Kidney (tissue), 14 donors: ENCODE results near the gene MYO5A. TPM values are rescaled to one million over a fixed set of nuclear protein-coding genes. Genes with fewer than 3 reads are reported as not detected.

Experiments
- DNase-seq, 5 donors: peaks; one replicate each; pipeline ENCODE4 v3.0.0-alpha.2; 2013 to 2020
- FAIRE-seq: peaks from 2 replicates; lab custom pipeline; 2012; peaks lifted over from hg19 to GRCh38; lab: Jason Lieb, UNC
- H3K27ac ChIP-seq, 2 donors: one replicate each; pipeline ENCODE4 v1.7.0; 2013; ENCODE audit warnings: low read depth in 2 of 2, low read length in 2 of 2, inconsistent platforms in 1 of 2
- H3K27me3 ChIP-seq: one replicate; pipeline ENCODE4 v1.7.1; 2013; ENCODE audit warnings: low read length, inconsistent platforms; ENCODE audit not compliant: control insufficient read depth, insufficient read depth
- H3K36me3 ChIP-seq, 3 donors: one replicate each; pipeline versions ENCODE4 v1.7.0 to v1.7.1; 2013; ENCODE audit warnings: low read length in 3 of 3, control low read depth in 1 of 3, inconsistent platforms in 1 of 3; ENCODE audit not compliant: insufficient read depth in 3 of 3, control insufficient read depth in 2 of 3
- H3K4me1 ChIP-seq, 3 donors: one replicate each; pipeline versions ENCODE4 v1.7.0 to v1.7.1; 2013; ENCODE audit warnings: low read length in 3 of 3, inconsistent platforms in 1 of 3, low read depth in 1 of 3; ENCODE audit not compliant: control insufficient read depth in 2 of 3, insufficient read depth in 2 of 3
- H3K4me3 ChIP-seq, 3 donors: one replicate each; pipeline versions ENCODE4 v1.7.0 to v1.8.1; 2013; ENCODE audit warnings: low read length in 3 of 3, control low read depth in 1 of 3, inconsistent platforms in 1 of 3
- H3K9ac ChIP-seq, 3 donors: one replicate each; pipeline versions ENCODE4 v1.7.0 to v1.7.1; 2013; ENCODE audit warnings: low read length in 3 of 3, control low read depth in 1 of 3, inconsistent platforms in 1 of 3
- H3K9me3 ChIP-seq, 3 donors: one replicate each; pipeline versions ENCODE4 v1.7.0 to v1.7.1; 2013; ENCODE audit warnings: low read length in 3 of 3, control low read depth in 1 of 3, inconsistent platforms in 1 of 3; ENCODE audit not compliant: control insufficient read depth in 2 of 3, insufficient read depth in 1 of 3
- CTCF ChIP-seq: IDR thresholded peaks from 3 replicates; pipeline ENCODE4 v1.5.1; 2012; ENCODE audit warnings: mild to moderate bottlenecking, moderate library complexity, borderline replicate concordance; ENCODE audit not compliant: insufficient read depth; ENCODE audit errors: extremely low read depth
- intact Hi-C: fragments of 100-400 bp; cut with DNase I; formaldehyde crosslinking; loops from one replicate; pipeline ENCODE4 v1.11.1; 2022
- polyA plus RNA-seq: library from polyadenylated mRNA; stranded (reverse); fragments of 350-450 nt; fragmentation: Illumina TruSeq; extraction: RNeasy Lipid Tissue Mini Kit (QIAGEN cat#74804); gene quantifications from one replicate; pipeline ENCODE4 v1.2.3, GENCODE V29; 2014; ENCODE audit warnings: low read depth, low replicate concordance; ENCODE audit not compliant: insufficient read depth
- total RNA-seq: library from RNA; stranded (reverse); fragmentation: NEBNext Ultra II Directional; extraction: Animal tissue kit (Norgen Biotek cat#: 25700); gene quantifications from one replicate; pipeline ENCODE4 v1.2.1, GENCODE V29; 2021
- donor health status: control.
- donor health status: control.
- donor health status: control.
- donor health status: control.
- donor health status: control.
- donor health status: DM: yes; HTN: yes; CAD: no.
- donor health status: Normal renal cell carcinoma (clear cell type).

Gene MYO5A
- total and polyA plus RNA-seq, 2 donors from 2014 or later = 3.5 to 32.9 TPM

DNA sequence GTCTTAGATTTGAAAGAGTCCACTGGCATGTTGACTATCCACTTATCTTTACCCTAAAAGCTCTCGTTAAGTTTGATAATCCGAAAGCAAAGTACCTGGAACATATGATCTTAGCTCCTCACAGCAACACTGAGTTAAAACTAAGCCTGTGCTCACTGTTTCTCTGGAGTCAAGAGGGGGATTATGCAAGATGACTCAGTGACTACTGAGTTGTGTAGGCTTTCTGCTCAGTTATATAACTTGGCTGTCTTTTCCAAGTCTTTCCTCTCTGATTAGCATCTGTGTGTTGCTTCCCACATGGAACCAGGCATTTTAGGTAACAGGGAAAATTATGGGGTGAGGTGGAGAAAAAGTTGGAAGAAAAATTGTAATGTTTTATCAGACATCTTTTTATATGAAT is 201.9 kb downstream of the MYO5A start:
- Histone ChIP-seq H3K4me1 (no peaks in the 10 kb centered on the region), H3K9ac (no peak overlapping the region), H3K36me3 (peaks cover 0 to 5% (median 0%) of the 10 kb centered on the region in 3 donors), H3K27me3 (no peaks in the 10 kb centered on the region), H3K4me3 (no peak overlapping the region), H3K27ac (no peak overlapping the region), H3K9me3 (no peaks in the 10 kb centered on the region)
- intact Hi-C loops = no loop called here
- FAIRE-seq (no peak), DNase-seq (no peak)
- TF ChIP-seq CTCF = no peak

DNA sequence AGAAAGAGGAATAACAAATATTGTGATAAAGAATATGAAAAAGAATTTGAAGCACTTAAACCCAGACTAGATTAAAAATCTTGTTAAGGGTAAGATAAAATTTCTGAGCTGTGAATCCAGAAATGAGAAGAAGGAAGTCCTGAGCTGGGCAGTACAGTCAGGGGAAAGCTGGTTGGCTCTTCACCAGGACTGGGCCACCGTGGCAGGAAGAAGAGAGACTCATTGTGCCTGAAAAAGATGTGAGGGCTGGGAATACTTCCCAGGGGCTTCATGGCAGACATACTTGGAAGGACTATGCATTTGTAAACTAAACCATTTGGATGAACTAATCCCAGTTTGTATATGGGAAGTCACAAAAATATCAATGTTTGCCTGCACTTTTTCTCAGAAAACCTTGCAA is 204.6 kb downstream of the MYO5A start:
- no peak for TF ChIP-seq CTCF
- Histone ChIP-seq H3K9ac (no peak overlapping the region), H3K27ac (no peak overlapping the region), H3K36me3 (peaks cover 0 to 9% (median 0%) of the 10 kb centered on the region in 3 donors), H3K9me3 (no peaks in the 10 kb centered on the region), H3K4me1 (no peaks in the 10 kb centered on the region), H3K27me3 (no peaks in the 10 kb centered on the region), H3K4me3 (no peak overlapping the region)
- no peak for DNase-seq
- intact Hi-C loops = no loop called here
- FAIRE-seq = no peak

DNA sequence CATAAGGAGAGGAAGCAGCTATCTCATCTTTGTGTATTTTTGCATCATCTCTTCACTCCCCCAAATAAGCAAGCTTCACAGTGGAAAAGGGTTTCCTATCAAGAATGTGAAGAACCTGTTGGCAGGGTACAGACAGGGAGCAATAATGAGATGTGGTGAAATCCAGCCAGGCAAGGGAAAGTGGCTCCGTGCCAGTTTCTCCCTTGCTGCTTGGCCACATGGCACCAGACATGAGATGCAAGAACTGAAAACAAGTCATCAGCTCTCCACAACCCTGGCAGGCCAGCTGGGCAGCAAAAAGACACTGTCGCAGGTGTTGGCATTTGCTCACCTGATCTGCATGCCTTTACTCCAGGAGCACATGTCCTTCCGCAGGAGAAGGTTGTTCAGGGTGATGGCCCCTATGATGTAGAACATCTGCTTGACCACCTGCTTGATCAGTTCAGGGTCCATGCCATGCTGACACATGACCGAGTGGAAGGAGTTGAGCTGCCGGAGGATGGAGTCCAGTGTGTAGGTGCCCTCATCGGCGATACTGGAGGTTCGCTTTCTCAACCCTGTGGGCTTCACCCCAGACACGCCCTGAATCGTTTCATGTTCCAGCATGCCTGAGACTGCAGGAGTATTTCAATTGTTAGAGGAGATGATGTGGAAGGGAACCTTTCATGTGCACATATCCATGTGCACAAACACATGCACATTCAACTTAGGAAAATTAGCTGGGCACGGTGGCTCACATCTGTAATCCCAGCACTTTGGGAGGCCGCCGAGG is 209.8 kb downstream of the MYO5A start:
- intact Hi-C loops = no loop called here
- Histone ChIP-seq H3K27me3 (no peaks in the 10 kb centered on the region), H3K36me3 (peaks cover 0 to 5% (median 4%) of the 10 kb centered on the region in 3 donors), H3K4me3 (no peak overlapping the region), H3K27ac (no peak overlapping the region), H3K9ac (no peak overlapping the region), H3K4me1 (no peaks in the 10 kb centered on the region), H3K9me3 (no peaks in the 10 kb centered on the region)
- no peak for TF ChIP-seq CTCF
- DNase-seq (peak in 1 of 5 donors; percentile 63), FAIRE-seq (no peak)
